K562 (cell line): ENCODE data around the gene ELOVL1. TPM values are rescaled to one million over a fixed set of nuclear protein-coding genes. Genes with fewer than 3 reads are reported as not detected.

Experiments
- BHLHE40 ChIP-seq: IDR thresholded peaks from 2 replicates; pipeline ENCODE4 v1.6.1; 2011; ENCODE audit warnings: low read length, improper control_type of control experiment
- CBFA2T2 ChIP-seq: fragments of 450-650 bp; conservative IDR thresholded peaks from 2 replicates; pipeline ENCODE4 v1.6.1; 2017; ENCODE audit warnings: mild to moderate bottlenecking
- CHD2 ChIP-seq: IDR thresholded peaks from 2 replicates; pipeline ENCODE4 v1.6.1; 2011; ENCODE audit warnings: low read depth, low read length
- DPF2 ChIP-seq: fragments of 450-650 bp; IDR thresholded peaks from 2 replicates; pipeline ENCODE4 v1.6.1; 2016
- EHMT2 ChIP-seq: fragments of 450-650 bp; IDR thresholded peaks from 2 replicates; pipeline ENCODE4 v1.6.1; 2018; ENCODE audit warnings: antibody characterized with exemption
- ETV5 ChIP-seq: sonication (generic); formaldehyde crosslinking; IDR thresholded peaks from 2 replicates; pipeline ENCODE4 v1.4.0; 2020; ENCODE audit warnings: low read depth, mild to moderate bottlenecking, missing genetic modification reagents
- ETV6 ChIP-seq, 3 experiments: fragments of 150-350 bp in 1 of 3; sonication (generic) in 1 of 3; formaldehyde crosslinking in 1 of 3; IDR thresholded peaks; 2 replicates each; pipeline versions ENCODE4 v1.6.1 to v1.8.0; 2014 to 2022; ENCODE audit warnings: borderline replicate concordance in 2 of 3, low read depth in 2 of 3, antibody characterized with exemption in 1 of 3, low read length in 1 of 3, mild to moderate bottlenecking in 1 of 3, missing genetic modification reagents in 1 of 3
- IFI16 ChIP-seq: fragments of 250-450 bp; sonication (Bioruptor Pico); IDR thresholded peaks from 2 replicates; pipeline ENCODE4 v2.1.2; 2022; ENCODE audit warnings: mild to moderate bottlenecking, inconsistent platforms
- NFIX ChIP-seq: fragments of 250-450 bp; sonication (Bioruptor Pico); IDR thresholded peaks from 2 replicates; pipeline ENCODE4 v1.4.0; 2020; ENCODE audit warnings: low read depth, mild to moderate bottlenecking, moderate library complexity
- POLR2AphosphoS5 ChIP-seq: IDR thresholded peaks from 2 replicates; pipeline ENCODE4 v1.6.1; 2011; ENCODE audit warnings: mild to moderate bottlenecking, low read depth, low read length, moderate library complexity; ENCODE audit not compliant: control insufficient read depth, insufficient read depth
- POLR2G ChIP-seq: fragments of 200-400 bp; formaldehyde crosslinking; IDR thresholded peaks from 2 replicates; pipeline ENCODE4 v1.6.1; 2017; ENCODE audit warnings: low read depth, mild to moderate bottlenecking, antibody characterized with exemption, low read length, moderate library complexity
- PURB ChIP-seq: sonication (generic); formaldehyde crosslinking; IDR thresholded peaks from 2 replicates; pipeline ENCODE4 v1.9.0; 2021; ENCODE audit warnings: low read depth, mild to moderate bottlenecking, missing genetic modification reagents
- RBM14 ChIP-seq: fragments of 200-400 bp; formaldehyde crosslinking; IDR thresholded peaks from 2 replicates; pipeline ENCODE4 v1.6.1; 2018; ENCODE audit warnings: low read depth, mild to moderate bottlenecking, low read length, moderate library complexity, borderline replicate concordance; ENCODE audit not compliant: insufficient read depth
- RNF2 ChIP-seq: sonication (generic); IDR thresholded peaks from 2 replicates; pipeline ENCODE4 v1.6.1; 2016
- RUNX1 ChIP-seq: sonication (generic); IDR thresholded peaks from 2 replicates; pipeline ENCODE4 v1.6.1; 2016; ENCODE audit warnings: antibody characterized with exemption, low read depth
- TCF3 ChIP-seq: sonication (generic); formaldehyde crosslinking; IDR thresholded peaks from 2 replicates; pipeline ENCODE4 v1.4.0; 2020; ENCODE audit warnings: mild to moderate bottlenecking, missing genetic modification reagents
- TSHZ1 ChIP-seq: fragments of 250-450 bp; sonication (Bioruptor Pico); IDR thresholded peaks from 2 replicates; pipeline ENCODE4 v1.4.0; 2020; ENCODE audit warnings: mild to moderate bottlenecking, moderate library complexity
- ZBTB12 ChIP-seq: fragments of 250-450 bp; sonication (Bioruptor Pico); IDR thresholded peaks from 2 replicates; pipeline ENCODE4 v1.4.0; 2020
- ZBTB7A ChIP-seq: IDR thresholded peaks from 2 replicates; pipeline ENCODE4 v1.6.1; 2011; ENCODE audit warnings: low read depth, mild to moderate bottlenecking, low read length, moderate library complexity, borderline replicate concordance; ENCODE audit not compliant: control insufficient read depth
- ZC3H11A ChIP-seq: IDR thresholded peaks from 2 replicates; pipeline ENCODE4 v1.6.1; 2012; ENCODE audit warnings: low read depth, low read length, improper control_type of control experiment
- ZEB2 ChIP-seq: fragments of 450-650 bp; IDR thresholded peaks from 2 replicates; pipeline ENCODE4 v1.6.1; 2016
- ZNF280B ChIP-seq: fragments of 250-450 bp; sonication (Bioruptor Pico); IDR thresholded peaks from 2 replicates; pipeline ENCODE4 v1.5.1; 2021; ENCODE audit warnings: mild to moderate bottlenecking
- ZNF324 ChIP-seq: fragments of 250-450 bp; sonication (Bioruptor Pico); IDR thresholded peaks from 2 replicates; pipeline ENCODE4 v1.4.0; 2020; ENCODE audit warnings: mild to moderate bottlenecking
- ZNF75A ChIP-seq: fragments of 450-650 bp; formaldehyde crosslinking; IDR thresholded peaks from 2 replicates; pipeline ENCODE4 v1.4.0; 2020; ENCODE audit warnings: mild to moderate bottlenecking
- ZSCAN29 ChIP-seq: fragments of 450-650 bp; IDR thresholded peaks from 2 replicates; pipeline ENCODE4 v1.6.1; 2017
- polyA plus RNA-seq, 8 experiments: library from polyadenylated mRNA; depleted of rRNA in 4 of 8; stranded (reverse) in 5 of 8; unstranded in 3 of 8; fragments of >200 nt; fragmentation: Nextera tagmentation in 2 of 8; fragmentation: Illumina TruSeq in 1 of 8; extraction: Ambion mirVana in 2 of 8; extraction: Trizol in 1 of 8; gene quantifications; 2 replicates each; pipeline versions ENCODE4 v1.2.1 to v1.2.3, GENCODE V29; 2011 to 2014; ENCODE audit warnings: inconsistent platforms in 1 of 8, missing spikeins in 1 of 8
- total RNA-seq, 7 experiments: library from RNA; depleted of rRNA in 6 of 7; stranded (reverse); fragments of >200 nt in 6 of 7; fragmentation: Illumina TruSeq in 2 of 7; extraction: Trizol in 2 of 7; gene quantifications; 2 replicates each; pipeline versions ENCODE4 v1.2.1 to v1.2.3, GENCODE V29; 2011 to 2021; ENCODE audit warnings: low replicate concordance in 1 of 7

ELOVL1 gene
- total and polyA plus RNA-seq, 9 of the 15 experiments (the other 6 are each of a cell fraction or from before 2014, with no cell fraction given) = 51.0 to 157 (median 70.3) TPM

- TF ChIP-seq ZBTB7A (no peak; the same call in 1 of the 2 replicates), RUNX1 (no peak), IFI16 (CRISPR knock-in tag) (no peak), TCF3 (no peak), ZSCAN29 (no peak), ZNF75A (no peak), PURB (CRISPR knock-in tag) (no peak), ZEB2 (peak; percentile 67; the same call in 1 of the 2 replicates), CHD2 (no peak), DPF2 (peak; percentile 69), EHMT2 (no peak), RNF2 (peak; percentile 49; the same call in 1 of the 2 replicates), ZC3H11A (no peak), POLR2G (no peak), RBM14 (no peak), BHLHE40 (0 out of 2 replicates have a peak, but pooled peaks have one; percentile 34), ETV6 (IDR thresholded peaks at IDR 0.05; ENCODE audit: borderline replicate concordance in 1 of 2, low read depth in 2 of 2, low read length in 1 of 2) (no peak), ETV6 (CRISPR knock-in tag; IDR thresholded peaks at IDR 0.05; ENCODE audit: borderline replicate concordance) (no peak), ZBTB12 (CRISPR knock-in tag) (no peak), NFIX (no peak), CBFA2T2 (no peak), ETV5 (CRISPR knock-in tag) (peak; percentile 34), ZNF324 (CRISPR knock-in tag) (no peak), POLR2AphosphoS5 (peak; percentile 30; the same call in 1 of the 2 replicates), ZNF280B (CRISPR knock-in tag) (no peak), TSHZ1 (CRISPR knock-in tag) (no peak)
Measured at GRCh38 chr1:43358121-43358745, 9.6 kb downstream of the ELOVL1 start (continued).
